Stomach (tissue), 4 donors: ENCODE measurements around the gene GAREM2.

Source experiments
- EP300 ChIP-seq: sonication (generic); formaldehyde crosslinking; IDR thresholded peaks from one replicate; pipeline ENCODE4 v1.6.1; 2017; ENCODE audit warnings: antibody characterized with exemption
- POLR2A ChIP-seq, 4 donors: fragments of 450-650 bp; IDR thresholded peaks; one replicate each; pipeline ENCODE4 v1.6.1; 2016; ENCODE audit warnings: antibody characterized with exemption in 4 of 4, control low read depth in 2 of 4, mild to moderate bottlenecking in 1 of 4, moderate library complexity in 1 of 4
- POLR2AphosphoS5 ChIP-seq, 3 donors: sonication (generic); formaldehyde crosslinking; IDR thresholded peaks; one replicate each; pipeline ENCODE4 v1.6.1; 2016; ENCODE audit warnings: antibody characterized with exemption in 3 of 3
- TF ChIP-seq, protein P1 (sequence below), 7 experiments: fragments of 450-650 bp in 4 of 7; fragments of 200-600 bp in 3 of 7; sonication (generic) in 3 of 7; IDR thresholded peaks; one replicate each; pipeline ENCODE4 v1.5.1; 2016 to 2019; ENCODE audit warnings: antibody characterized with exemption in 7 of 7, control low read depth in 2 of 7, mild to moderate bottlenecking in 1 of 7

DNA sequence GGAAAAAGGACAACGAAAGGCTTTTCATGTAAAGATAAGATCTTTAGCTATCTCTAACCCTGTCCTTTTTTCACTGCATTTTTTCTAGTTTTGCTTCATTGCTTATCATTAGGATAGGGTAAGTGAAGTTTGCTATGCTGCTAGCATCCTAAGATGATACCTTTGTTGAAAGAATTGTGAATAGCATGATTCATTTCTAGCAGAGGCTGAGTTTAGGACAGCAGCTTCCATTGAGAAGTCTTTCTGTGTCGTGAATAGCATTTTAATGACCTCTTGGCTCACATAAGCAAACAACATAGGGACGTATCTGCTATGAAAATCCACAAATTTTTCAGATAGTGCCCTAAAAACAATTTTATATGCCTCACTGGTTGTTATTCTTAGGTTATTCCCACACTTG is 36.4 kb upstream of the GAREM2 start:
- TF ChIP-seq, protein P1, sequence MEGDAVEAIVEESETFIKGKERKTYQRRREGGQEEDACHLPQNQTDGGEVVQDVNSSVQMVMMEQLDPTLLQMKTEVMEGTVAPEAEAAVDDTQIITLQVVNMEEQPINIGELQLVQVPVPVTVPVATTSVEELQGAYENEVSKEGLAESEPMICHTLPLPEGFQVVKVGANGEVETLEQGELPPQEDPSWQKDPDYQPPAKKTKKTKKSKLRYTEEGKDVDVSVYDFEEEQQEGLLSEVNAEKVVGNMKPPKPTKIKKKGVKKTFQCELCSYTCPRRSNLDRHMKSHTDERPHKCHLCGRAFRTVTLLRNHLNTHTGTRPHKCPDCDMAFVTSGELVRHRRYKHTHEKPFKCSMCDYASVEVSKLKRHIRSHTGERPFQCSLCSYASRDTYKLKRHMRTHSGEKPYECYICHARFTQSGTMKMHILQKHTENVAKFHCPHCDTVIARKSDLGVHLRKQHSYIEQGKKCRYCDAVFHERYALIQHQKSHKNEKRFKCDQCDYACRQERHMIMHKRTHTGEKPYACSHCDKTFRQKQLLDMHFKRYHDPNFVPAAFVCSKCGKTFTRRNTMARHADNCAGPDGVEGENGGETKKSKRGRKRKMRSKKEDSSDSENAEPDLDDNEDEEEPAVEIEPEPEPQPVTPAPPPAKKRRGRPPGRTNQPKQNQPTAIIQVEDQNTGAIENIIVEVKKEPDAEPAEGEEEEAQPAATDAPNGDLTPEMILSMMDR (IDR thresholded peaks at IDR 0.05): no peak
- TF ChIP-seq POLR2A (IDR thresholded peaks at IDR 0.05): no peak
- no peak for TF ChIP-seq EP300
- TF ChIP-seq POLR2AphosphoS5 (IDR thresholded peaks at IDR 0.05): no peak
